SK-N-SH (cell line): ENCODE results near the gene SCN2A. TPM values are rescaled to one million over a fixed set of nuclear protein-coding genes. Genes with fewer than 3 reads are reported as not detected.

Experiments used
- FOXM1 ChIP-seq: IDR thresholded peaks from 2 replicates; pipeline ENCODE4 v1.4.0; 2012; ENCODE audit warnings: low read depth, mild to moderate bottlenecking
- GABPA ChIP-seq: IDR thresholded peaks from 2 replicates; pipeline ENCODE4 v1.4.0; 2012; ENCODE audit warnings: low read depth, mild to moderate bottlenecking
- MEF2A ChIP-seq: IDR thresholded peaks from 2 replicates; pipeline ENCODE4 v1.4.0; 2012; ENCODE audit warnings: low read depth, borderline replicate concordance
- MXI1 ChIP-seq: IDR thresholded peaks from 2 replicates; pipeline ENCODE4 v1.6.1; 2012; ENCODE audit warnings: mild to moderate bottlenecking, low read depth, low read length, improper control_type of control experiment
- POLR2AphosphoS5 ChIP-seq: IDR thresholded peaks from 2 replicates; pipeline ENCODE4 v1.6.1; 2012; ENCODE audit warnings: low read depth, low read length
- RAD21 ChIP-seq: IDR thresholded peaks from 2 replicates; pipeline ENCODE4 v1.6.1; 2012; ENCODE audit warnings: mild to moderate bottlenecking, low read length
- RFX5 ChIP-seq: IDR thresholded peaks from 2 replicates; pipeline ENCODE4 v1.6.1; 2012; ENCODE audit warnings: mild to moderate bottlenecking, improper control_type of control experiment, low read length
- TCF12 ChIP-seq: IDR thresholded peaks from 2 replicates; pipeline ENCODE4 v1.4.0; 2012
- USF2 ChIP-seq: fragments of 150-350 bp; IDR thresholded peaks from 2 replicates; pipeline ENCODE4 v1.6.1; 2017; ENCODE audit warnings: antibody characterized with exemption, low read length, low read depth, borderline replicate concordance
- polyA plus RNA-seq, 3 experiments: library from polyadenylated mRNA; depleted of rRNA; stranded (reverse); fragments of >200 nt; gene quantifications; 2 replicates each; pipeline ENCODE4 v1.2.3, GENCODE V29; 2012
- TF ChIP-seq, protein P1 (sequence below): IDR thresholded peaks from 2 replicates; pipeline ENCODE4; 2012
- TF ChIP-seq, protein P2 (sequence below): IDR thresholded peaks from 2 replicates; pipeline ENCODE4 v1.4.0; 2012; ENCODE audit warnings: low read depth, borderline replicate concordance

SCN2A gene
- polyA plus RNA-seq, 1 of the 3 experiments (the other 2 are of a cell fraction): 5.1 TPM

DNA sequence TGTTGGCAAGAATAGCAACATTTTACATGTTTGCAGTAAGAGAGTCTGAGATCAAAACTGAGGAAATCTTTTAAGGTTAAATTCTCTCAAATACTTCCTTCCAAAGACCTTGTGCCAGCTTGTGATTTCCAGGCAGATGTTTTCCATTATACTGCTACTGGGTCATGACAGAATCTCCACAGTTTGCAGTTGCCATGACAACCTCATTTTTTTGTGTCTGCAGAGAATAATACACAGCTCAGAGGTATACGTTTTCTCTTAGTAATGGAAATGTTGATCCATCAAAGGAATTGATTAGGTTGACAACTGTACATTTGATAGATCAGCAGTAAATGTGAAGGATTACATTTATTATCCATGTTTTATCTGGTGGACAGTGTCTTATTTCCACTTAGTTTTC is 201.2 kb downstream of the SCN2A start (continued):
- TF ChIP-seq, protein P1, sequence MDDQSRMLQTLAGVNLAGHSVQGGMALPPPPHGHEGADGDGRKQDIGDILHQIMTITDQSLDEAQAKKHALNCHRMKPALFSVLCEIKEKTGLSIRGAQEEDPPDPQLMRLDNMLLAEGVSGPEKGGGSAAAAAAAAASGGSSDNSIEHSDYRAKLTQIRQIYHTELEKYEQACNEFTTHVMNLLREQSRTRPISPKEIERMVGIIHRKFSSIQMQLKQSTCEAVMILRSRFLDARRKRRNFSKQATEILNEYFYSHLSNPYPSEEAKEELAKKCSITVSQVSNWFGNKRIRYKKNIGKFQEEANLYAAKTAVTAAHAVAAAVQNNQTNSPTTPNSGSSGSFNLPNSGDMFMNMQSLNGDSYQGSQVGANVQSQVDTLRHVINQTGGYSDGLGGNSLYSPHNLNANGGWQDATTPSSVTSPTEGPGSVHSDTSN: 0 out of 2 replicates have a peak, but pooled peaks have one; percentile 25
- TF ChIP-seq RAD21: peak; percentile 23; the same call in 1 of the 2 replicates
- TF ChIP-seq POLR2AphosphoS5: peak; percentile 45; the same call in 1 of the 2 replicates
- no peak for TF ChIP-seq MEF2A
- TF ChIP-seq TCF12: peak; percentile 93
- no peak for TF ChIP-seq FOXM1
- no peak for TF ChIP-seq GABPA
- 0 out of 2 replicates have a peak, but pooled peaks have one; percentile 8 for TF ChIP-seq RFX5
- TF ChIP-seq USF2: no peak
- TF ChIP-seq MXI1: peak; percentile 76
- TF ChIP-seq, protein P2, sequence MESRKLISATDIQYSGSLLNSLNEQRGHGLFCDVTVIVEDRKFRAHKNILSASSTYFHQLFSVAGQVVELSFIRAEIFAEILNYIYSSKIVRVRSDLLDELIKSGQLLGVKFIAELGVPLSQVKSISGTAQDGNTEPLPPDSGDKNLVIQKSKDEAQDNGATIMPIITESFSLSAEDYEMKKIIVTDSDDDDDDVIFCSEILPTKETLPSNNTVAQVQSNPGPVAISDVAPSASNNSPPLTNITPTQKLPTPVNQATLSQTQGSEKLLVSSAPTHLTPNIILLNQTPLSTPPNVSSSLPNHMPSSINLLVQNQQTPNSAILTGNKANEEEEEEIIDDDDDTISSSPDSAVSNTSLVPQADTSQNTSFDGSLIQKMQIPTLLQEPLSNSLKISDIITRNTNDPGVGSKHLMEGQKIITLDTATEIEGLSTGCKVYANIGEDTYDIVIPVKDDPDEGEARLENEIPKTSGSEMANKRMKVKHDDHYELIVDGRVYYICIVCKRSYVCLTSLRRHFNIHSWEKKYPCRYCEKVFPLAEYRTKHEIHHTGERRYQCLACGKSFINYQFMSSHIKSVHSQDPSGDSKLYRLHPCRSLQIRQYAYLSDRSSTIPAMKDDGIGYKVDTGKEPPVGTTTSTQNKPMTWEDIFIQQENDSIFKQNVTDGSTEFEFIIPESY: no peak

Other genes starting within 250 kb of the SCN2A start
- 0.33 and 0.97 TPM in 2 replicates for gene SCN3A, start 35.4 kb upstream of the SCN2A start, polyA plus RNA-seq (2012; rRNA removed)
- 1.0 and 2.4 TPM in 2 replicates for gene CSRNP3, start 230.3 kb downstream of the SCN2A start, polyA plus RNA-seq (2012; rRNA removed)